HG03039 (cell line): ENCODE results near the gene TM7SF3.
"Not testable (repeated sequence)": the region's sequence is repeated elsewhere in the genome, so short reads cannot be mapped to it uniquely, and the experiment has no call there.

ENCODE experiments used
- ATAC-seq: cut with Tn5 transposase; IDR thresholded peaks from one replicate; pipeline ENCODE4 v1.9.1; 2021; ENCODE audit warnings: mild to moderate bottlenecking, moderate library complexity; ENCODE audit not compliant: unreplicated experiment

TM7SF3 gene

GRCh38 chr12:26987634-26988424 is 26.4 kb downstream of the TM7SF3 start:
- no peak for ATAC-seq

DNA sequence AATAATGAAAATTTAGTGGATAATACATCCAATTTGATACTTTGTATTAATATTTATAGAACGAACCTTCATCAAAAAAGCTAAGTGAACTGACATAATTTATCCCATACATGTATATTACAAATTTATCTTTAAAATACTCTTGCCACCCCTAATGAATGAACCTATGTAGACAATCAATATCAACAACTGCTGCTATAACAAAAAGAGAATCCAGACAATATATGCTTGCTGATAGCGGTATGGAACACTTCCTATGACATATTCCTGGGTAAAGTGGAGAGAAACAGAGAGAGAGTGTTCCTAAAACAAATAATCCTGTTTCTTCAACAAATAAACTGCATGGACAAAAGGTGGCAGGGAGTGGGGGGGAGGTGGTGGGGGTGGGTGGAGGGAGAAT is 31.3 kb downstream of the TM7SF3 start:
- ATAC-seq, result no peak

- ATAC-seq, result no peak
These were observed 34.5 kb downstream of the TM7SF3 start for GRCh38 chr12:26979733-26980132.

DNA sequence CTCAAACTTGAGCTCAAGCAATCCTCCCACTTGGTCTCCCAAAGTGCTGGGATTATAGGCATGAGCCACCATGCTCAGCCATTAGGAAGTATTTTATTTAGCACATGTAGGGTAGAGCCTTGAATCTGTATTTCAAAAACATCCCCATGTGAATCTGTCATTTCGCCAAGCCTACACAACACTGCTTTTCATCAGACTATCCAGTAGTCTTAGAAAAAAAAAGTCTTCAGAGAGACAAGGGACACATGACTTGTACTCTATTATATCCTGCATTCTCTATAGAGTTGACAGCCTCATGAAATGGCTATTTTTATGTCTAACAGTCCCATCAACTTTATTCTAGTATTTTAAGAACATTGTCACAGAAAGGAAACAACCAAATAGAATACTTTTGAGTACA is 35.4 kb downstream of the TM7SF3 start:
- no peak for ATAC-seq

DNA sequence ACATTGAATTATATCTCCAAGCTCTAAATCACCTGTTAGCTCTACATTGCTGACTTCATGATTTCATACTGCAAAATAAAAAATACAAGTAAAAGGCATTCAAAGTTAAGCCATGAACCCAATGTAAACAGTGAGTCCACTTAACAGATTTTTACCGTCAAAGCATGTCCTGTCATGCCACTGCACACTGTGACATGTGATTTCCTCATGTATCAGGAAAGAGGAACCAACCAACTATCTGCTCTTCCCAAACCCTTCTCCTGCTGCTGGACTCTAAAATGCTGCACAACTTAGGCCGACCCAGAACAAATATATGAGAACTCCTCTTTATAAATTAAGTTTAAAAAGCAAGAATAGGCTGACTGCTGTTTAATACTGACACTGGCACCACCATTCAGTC is 37.5 kb downstream of the TM7SF3 start:
- ATAC-seq, result no peak

DNA sequence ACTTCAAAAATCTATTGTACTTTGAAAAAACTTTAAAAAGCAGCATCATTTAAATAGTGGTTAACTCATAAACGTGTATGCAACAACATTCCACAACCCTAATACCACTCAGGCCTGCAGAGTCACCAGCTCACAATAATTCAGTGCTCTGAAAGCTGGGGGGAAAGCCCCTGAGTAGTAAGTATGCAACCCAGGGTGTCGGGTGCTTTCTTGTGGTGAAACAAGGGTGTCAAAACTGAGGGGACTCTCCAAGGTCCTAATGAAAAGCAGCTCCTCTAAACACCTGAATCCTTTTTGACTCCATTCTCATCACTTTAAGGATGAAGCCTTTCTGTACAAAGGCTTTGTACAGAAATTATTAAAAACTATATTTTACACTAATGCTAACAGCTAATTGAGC is 42.2 kb downstream of the TM7SF3 start:
- ATAC-seq, result peak; percentile 97

GRCh38 chr12:26970136-26970535 is 44.0 kb downstream of the TM7SF3 start:
- no peak for ATAC-seq

DNA sequence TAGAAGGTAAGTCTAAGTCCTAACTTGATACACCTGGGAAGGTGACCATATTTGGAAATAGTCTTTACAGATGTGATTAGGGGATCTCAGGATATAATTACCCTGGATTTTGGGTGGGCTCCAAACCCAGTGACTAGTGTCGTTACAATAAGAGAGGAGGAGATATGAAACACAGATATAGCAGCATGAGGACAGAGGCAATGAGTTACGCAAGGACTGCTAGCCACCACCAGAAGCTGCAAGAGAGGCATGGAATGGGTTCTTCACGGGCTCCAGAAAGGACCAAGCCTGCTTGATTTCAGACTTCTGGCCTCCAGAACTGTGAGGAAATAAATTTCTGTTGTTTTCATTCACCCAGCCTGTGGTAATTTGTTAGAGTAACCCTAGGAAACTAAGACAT is 47.3 kb downstream of the TM7SF3 start:
- ATAC-seq, result no peak

- no peak for ATAC-seq
These were observed 50.8 kb downstream of the TM7SF3 start for GRCh38 chr12:26963413-26963812.

GRCh38 chr12:26961803-26962202 is 52.4 kb downstream of the TM7SF3 start:
- no peak for ATAC-seq

- ATAC-seq, result not testable (repeated sequence)
These were observed 52.8 kb downstream of the TM7SF3 start for GRCh38 chr12:26961391-26961790.

DNA sequence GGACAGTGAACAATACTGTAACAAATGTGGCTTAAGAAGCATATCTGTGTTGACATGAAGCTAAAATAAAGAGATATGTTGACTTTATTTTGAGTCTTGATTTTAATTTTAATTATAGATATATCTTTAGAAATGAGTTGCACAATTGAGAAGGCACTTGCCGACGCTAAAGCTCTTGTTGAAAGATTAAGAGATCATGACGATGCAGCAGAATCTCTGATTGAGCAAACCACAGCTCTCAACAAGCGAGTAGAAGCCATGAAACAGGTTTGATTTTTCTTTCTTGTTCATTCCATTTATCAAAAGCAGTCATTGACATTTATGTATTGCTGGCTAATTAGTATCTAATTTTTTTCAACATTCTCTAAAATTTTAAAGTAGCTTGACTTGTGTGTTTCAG is 60.2 kb downstream of the TM7SF3 start:
- ATAC-seq, result no peak

- no peak for ATAC-seq
These were observed 60.7 kb downstream of the TM7SF3 start for GRCh38 chr12:26953447-26953846.

DNA sequence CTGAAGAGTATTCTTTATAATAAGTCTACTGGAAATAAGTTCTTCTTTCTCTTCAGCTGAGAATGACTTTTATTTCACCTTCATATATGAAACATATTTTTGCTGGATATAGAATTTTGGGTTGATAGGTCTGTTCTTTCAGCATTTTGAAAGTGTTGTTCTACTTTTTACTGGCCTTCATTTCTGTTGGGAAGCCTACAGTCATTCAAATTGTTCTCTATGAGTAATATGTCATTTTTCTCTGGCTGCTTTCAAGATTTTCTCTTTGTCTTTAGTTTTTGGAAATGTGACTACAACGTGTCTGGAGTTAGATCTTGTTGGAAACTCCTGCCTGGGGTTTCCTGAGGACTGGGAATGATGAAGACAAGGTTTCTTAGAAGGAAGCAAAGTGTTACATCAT is 65.9 kb downstream of the TM7SF3 start:
- no peak for ATAC-seq

DNA sequence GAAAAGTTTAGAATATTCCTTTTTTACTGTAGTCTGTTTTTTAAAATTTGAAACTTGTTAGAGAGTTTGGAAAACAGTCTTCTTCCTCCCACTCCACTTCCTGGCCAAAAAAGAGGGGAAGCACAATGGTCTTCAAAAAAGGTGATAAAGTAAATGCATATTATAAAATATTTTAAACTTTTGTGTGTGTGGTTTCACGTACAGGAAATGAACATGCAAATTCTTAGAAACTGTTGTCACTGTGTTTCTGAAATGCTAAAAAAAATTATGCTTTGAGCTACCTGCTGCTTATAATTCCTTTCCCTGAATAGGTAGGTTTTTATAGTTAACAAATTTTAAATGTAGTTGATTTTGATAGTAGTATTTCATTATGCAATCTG is 73.0 kb downstream of the TM7SF3 start:
- no peak for ATAC-seq

DNA sequence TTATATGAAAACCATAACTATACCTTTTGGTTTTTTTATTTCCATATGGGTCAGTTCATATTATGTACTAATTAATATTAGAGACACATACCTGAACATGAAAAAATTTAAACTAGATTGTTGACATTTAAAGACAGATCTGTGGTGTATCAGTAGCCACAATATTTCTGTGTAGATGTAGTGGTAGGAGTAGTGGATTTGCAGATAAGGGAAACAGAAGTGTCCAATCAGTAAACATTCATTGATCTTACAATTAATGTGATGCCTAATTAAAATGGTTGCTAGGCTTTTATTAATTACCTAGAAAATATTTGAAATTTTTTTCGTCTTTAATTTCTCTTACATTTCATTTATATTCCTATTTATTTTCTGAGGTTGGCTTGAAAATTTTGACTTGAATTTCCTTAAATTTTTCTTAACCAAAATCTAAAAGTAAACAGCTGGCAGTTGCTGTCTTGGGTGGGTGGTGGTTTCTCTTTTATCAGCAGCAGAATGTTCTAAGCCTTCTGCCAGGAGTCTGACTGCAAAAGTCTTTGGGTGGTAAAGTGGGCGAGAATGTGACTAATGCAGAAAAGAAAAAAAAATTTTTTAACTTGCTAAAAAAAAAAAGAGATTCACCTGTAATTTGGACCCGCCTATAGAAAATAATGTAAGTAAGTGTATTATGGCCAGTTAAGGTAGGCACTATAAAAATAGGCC is 73.5 kb downstream of the TM7SF3 start:
- no peak for ATAC-seq

DNA sequence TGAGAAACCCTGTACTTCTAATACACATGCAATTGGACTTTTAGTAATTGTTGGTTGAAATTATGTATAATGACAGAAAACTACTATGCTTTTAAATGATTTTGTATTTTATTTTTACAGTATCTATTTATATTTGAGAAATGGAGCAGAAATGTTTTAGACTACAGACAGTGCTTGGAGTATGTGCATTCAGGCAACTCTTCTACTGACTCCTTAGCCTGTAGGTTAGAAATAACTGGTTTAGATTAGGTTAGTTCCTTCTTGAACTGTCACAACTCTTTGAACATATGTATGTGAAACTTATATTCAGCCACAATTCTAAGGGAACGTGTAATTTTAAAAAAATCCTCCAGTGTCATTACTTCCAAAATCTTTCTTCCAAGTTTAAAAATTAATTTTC is 74.2 kb downstream of the TM7SF3 start:
- no peak for ATAC-seq

DNA sequence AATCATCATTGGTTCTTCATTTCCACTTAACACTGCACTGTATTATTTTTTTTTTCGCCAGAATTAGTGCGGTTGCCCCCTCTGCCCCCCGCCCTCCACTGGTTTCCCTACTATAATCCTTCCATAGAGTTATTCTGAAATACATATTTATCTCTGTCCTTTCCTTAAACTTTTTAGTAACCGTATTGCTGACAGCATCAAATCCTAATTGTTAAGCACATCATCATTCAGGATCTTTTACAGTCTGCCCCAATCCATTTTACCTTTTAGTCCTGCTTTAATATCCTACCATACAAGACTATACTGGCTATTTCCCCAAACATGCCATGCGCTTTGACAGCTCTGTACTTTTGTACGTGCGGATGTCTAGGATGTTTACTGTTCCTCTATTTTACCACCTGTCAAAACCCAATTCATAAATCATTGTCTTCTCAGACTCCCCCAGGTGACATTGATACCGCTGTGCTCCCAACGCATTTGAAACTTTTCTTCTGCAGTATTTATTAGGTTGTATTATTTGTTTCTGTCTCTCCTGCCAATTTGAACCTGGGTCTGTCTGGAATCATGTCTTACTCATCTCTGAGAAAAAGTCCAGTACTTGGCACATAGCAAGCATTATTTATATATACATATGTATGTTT is 74.9 kb downstream of the TM7SF3 start:
- ATAC-seq, result no peak

GRCh38 chr12:26938701-26939062 is 75.5 kb downstream of the TM7SF3 start:
- peak; percentile 1 for ATAC-seq

DNA sequence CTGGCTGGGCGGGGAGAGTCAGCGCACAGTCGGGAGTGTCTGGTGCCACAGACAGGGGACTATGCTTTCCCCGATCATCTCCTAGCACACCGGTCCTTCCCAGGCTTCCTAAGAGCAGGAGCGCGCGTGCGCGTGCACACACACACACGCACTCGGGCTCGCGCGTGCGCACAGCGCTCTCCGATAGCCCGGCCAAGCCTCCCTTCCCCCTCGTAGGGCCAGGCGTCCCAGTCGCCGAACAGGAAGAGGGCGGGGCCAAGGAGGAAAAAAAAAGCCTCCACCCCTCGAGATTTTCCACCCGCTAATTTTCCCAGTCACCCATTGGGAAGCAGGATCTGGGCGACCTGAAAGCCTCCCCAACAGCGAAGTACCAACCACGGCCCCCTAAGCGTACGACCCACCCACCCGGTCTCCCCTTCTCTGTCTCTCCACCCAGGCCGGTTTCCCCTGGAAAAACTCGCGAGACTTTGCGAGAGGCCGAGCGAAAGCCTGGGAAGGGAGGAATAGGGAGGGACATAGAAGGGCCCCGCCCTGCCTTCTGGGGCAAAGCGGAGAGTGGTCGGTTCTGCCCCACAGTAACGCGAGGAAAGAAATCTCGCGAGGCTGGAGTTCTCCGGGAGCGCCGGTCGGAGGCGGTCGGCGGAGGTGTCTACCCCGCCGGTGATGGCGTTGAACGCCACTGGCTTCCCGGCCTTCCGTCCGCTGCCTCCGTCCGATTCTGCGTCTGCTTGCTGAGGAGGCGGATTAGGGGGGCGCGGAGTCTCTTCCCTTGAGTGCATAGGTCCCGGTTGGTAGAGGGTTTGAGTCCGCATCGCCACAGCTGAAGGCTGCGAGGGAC is 76.1 kb downstream of the TM7SF3 start, which contains the start of the genes FGFR1OP2 and INTS13:
TSS of gene FGFR1OP2 (plus strand) at position 608 of the 838 bp plus-strand sequence. CDS start 15,689 bp downstream, outside the sequence.
TSS of gene INTS13 (minus strand) at position 119 of the 838 bp plus-strand sequence. CDS start 1,178 bp downstream, outside the sequence.
- ATAC-seq, result peak; percentile 84

GRCh38 chr12:26937443-26937862 is 76.7 kb downstream of the TM7SF3 start:
- no peak for ATAC-seq
